NCI-H2196 treated with DMSO at 0.1 percent for 48 hours (cell line): ENCODE data around the gene UBE2Q1.

Experiments used
- DNase-seq: peaks from one replicate; lab custom pipeline; 2025; ENCODE audit not compliant: unreplicated experiment; lab: John Stamatoyannopoulos, UW

UBE2Q1 gene

GRCh38 chr1:154557939-154558719, at the start of gene UBE2Q1:
Gene UBE2Q1, minus strand, starts transcription at chr1:154558662. Its CDS starts 109 bp downstream, at chr1:154558553.
- no peak for DNase-seq

GRCh38 chr1:154607609-154608396, 49.3 kb upstream of the UBE2Q1 start, which contains the start of gene ADAR:
Gene ADAR, minus strand, starts transcription at chr1:154608186. Its CDS starts 180 bp downstream, at chr1:154608006.
- DNase-seq: peak; percentile 80

- DNase-seq: no peak
These were observed 48.7 kb upstream of the UBE2Q1 start for GRCh38 chr1:154607106-154607608.

- DNase-seq: no peak
These were observed 47.1 kb upstream of the UBE2Q1 start for GRCh38 chr1:154605534-154605933.

- DNase-seq: no peak
These were observed 44.9 kb upstream of the UBE2Q1 start for GRCh38 chr1:154603317-154603716.

- no peak for DNase-seq
These were observed 41.2 kb upstream of the UBE2Q1 start for GRCh38 chr1:154599658-154600057.

- no peak for DNase-seq
These were observed 40.6 kb upstream of the UBE2Q1 start for GRCh38 chr1:154598871-154599635.

GRCh38 chr1:154595621-154596020, 37.2 kb upstream of the UBE2Q1 start:
- no peak for DNase-seq

- DNase-seq: no peak
These were observed 36.3 kb upstream of the UBE2Q1 start for GRCh38 chr1:154594811-154595210.

GRCh38 chr1:154593390-154593789, 34.9 kb upstream of the UBE2Q1 start:
- DNase-seq: no peak

- DNase-seq: no peak
These were observed 32.7 kb upstream of the UBE2Q1 start for GRCh38 chr1:154591206-154591605.

GRCh38 chr1:154590756-154591155, 32.3 kb upstream of the UBE2Q1 start:
- DNase-seq: no peak

GRCh38 chr1:154589780-154590179, 31.3 kb upstream of the UBE2Q1 start:
- DNase-seq: no peak

GRCh38 chr1:154586641-154587040, 28.2 kb upstream of the UBE2Q1 start:
- DNase-seq: no peak

GRCh38 chr1:154586231-154586630, 27.8 kb upstream of the UBE2Q1 start:
- no peak for DNase-seq

GRCh38 chr1:154584267-154584994, 26.0 kb upstream of the UBE2Q1 start:
- no peak for DNase-seq

- DNase-seq: no peak
These were observed 25.3 kb upstream of the UBE2Q1 start for GRCh38 chr1:154583773-154584172.

GRCh38 chr1:154582885-154583284, 24.4 kb upstream of the UBE2Q1 start:
- no peak for DNase-seq

GRCh38 chr1:154581766-154582165, 23.3 kb upstream of the UBE2Q1 start:
- DNase-seq: no peak

- no peak for DNase-seq
These were observed 20.9 kb upstream of the UBE2Q1 start for GRCh38 chr1:154579374-154579773.

- no peak for DNase-seq
These were observed 19.6 kb upstream of the UBE2Q1 start for GRCh38 chr1:154578058-154578418.
